ENCODE measurements around the gene SLIT1.

SLIT1 gene

DNA sequence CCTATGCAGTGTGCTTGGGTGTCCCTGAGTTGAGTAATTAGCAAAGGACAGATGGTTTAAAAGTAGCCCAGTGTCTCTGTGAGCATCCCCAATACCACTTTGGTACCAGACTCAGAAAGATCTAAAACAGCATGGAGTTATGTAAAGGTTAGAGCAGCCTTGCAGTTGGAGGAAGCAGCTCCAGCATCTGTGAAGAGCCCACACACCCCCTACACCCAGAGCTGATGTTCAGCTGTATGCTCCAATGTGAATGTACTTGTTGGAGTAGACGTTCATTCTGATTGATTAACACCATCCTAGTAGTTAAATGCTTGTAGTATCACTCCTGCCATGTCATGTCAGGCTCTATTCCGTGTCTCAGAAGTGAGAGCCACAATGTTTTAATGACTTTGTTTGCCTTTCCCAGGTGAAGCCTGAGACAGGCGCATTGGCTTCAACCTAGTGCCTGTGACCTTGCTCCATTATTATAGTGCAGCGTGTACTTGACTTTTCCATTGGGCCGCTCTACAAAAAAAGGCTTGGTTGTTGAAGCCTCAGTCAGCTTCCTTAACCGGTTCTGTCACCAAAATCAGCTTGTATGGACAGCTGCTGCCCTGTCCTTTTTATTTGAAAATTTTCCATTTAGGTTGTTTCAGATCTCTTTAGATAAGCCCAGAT, 199.4 kb downstream of the SLIT1 start:
- Histone ChIP-seq H3K27me3 (ENCODE audit: insufficient read depth, low read length) (no peaks in the 10 kb centered on the region), H3K4me3 (ENCODE audit: low read depth, low read length) (no peak overlapping the region), H3K4me1 (ENCODE audit: control insufficient read depth, insufficient read depth, low read length, unreplicated experiment) (peaks cover 8% of the 10 kb centered on the region), H3K79me2 (ENCODE audit: control insufficient read depth, insufficient read depth, low read length, unreplicated experiment) (no peaks in the 10 kb centered on the region), H2AFZ (ENCODE audit: low read length, unreplicated experiment) (no peak overlapping the region), H3K36me3 (ENCODE audit: insufficient read depth, low read length) (peaks cover 8% of the 10 kb centered on the region), H3K27ac (ENCODE audit: low read depth, low read length) (no peak overlapping the region)

DNA sequence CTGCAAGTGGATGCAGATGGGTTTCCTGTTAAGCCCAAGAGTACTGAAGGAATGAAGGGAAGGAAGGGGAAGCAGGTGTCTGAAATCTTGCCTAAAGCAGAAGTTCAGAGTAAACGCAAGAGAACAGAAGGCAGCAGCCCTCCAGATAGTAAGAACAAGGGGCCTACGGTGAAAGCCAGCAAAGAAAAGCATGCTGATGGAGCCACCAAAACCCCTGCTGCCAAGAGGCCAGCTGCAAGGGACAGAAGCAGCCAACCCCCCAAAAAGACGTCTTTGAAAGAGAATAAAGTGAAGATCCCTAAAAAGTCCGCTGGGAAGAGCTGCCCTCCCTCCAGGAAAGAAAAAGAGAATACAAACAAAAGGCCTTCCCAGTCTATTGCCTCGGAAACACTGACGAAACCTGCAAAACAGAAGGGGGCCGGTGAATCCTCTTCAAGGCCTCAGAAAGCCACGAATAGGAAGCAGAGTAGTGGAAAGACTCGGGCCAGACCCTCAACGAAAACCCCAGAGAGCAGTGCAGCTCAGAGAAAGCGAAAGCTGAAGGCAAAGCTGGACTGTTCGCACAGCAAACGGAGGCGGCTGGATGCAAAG, 201.1 kb downstream of the SLIT1 start:
- no peaks in the 10 kb centered on the region for H3K27me3 ChIP-seq (ENCODE audit: insufficient read depth, low read length)
- H3K79me2 ChIP-seq (ENCODE audit: control insufficient read depth, insufficient read depth, low read length, unreplicated experiment), result no peaks in the 10 kb centered on the region
- H3K27ac ChIP-seq (ENCODE audit: low read depth, low read length), result no peak overlapping the region
- no peaks in the 10 kb centered on the region for H3K4me1 ChIP-seq (ENCODE audit: control insufficient read depth, insufficient read depth, low read length, unreplicated experiment)
- H3K36me3 ChIP-seq (ENCODE audit: insufficient read depth, low read length), result peaks cover 15% of the 10 kb centered on the region
- peak overlapping the region; percentile 40 for H3K4me3 ChIP-seq (ENCODE audit: low read depth, low read length)
- H2AFZ ChIP-seq (ENCODE audit: low read length, unreplicated experiment), result no peak overlapping the region

DNA sequence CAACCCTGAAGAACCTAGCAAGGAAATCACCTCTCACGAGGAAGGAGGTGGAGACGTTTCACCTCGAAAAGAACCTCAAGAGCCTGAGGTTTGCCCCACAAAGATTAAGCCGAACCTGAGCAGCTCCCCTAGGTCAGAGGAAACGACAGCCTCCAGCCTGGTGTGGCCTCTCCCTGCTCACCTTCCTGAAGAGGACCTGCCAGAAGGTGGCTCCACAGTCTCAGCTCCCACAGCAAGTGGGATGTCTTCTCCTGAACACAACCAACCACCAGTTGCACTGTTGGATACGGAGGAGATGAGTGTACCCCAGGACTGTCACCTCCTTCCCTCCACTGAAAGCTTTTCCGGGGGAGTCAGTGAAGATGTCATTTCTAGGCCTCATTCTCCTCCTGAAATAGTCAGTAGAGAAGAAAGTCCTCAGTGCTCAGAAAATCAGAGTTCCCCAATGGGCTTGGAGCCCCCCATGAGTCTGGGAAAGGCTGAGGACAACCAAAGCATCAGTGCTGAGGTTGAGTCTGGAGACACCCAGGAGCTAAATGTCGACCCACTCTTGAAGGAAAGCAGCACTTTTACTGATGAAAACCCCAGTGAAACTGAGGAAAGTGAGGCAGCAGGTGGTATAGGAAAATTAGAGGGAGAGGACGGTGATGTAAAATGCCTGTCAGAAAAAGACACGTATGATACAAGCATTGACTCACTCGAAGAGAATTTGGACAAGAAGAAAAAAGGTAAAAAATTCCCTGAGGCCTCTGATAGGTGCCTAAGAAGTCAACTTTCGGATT, 203.4 kb downstream of the SLIT1 start:
- Histone ChIP-seq H3K4me1 (ENCODE audit: control insufficient read depth, insufficient read depth, low read length, unreplicated experiment) (no peaks in the 10 kb centered on the region), H3K27me3 (ENCODE audit: insufficient read depth, low read length) (no peaks in the 10 kb centered on the region), H2AFZ (ENCODE audit: low read length, unreplicated experiment) (no peak overlapping the region), H3K36me3 (ENCODE audit: insufficient read depth, low read length) (peaks cover 15% of the 10 kb centered on the region), H3K27ac (ENCODE audit: low read depth, low read length) (no peak overlapping the region), H3K79me2 (ENCODE audit: control insufficient read depth, insufficient read depth, low read length, unreplicated experiment) (no peaks in the 10 kb centered on the region), H3K4me3 (ENCODE audit: low read depth, low read length) (no peak overlapping the region)

DNA sequence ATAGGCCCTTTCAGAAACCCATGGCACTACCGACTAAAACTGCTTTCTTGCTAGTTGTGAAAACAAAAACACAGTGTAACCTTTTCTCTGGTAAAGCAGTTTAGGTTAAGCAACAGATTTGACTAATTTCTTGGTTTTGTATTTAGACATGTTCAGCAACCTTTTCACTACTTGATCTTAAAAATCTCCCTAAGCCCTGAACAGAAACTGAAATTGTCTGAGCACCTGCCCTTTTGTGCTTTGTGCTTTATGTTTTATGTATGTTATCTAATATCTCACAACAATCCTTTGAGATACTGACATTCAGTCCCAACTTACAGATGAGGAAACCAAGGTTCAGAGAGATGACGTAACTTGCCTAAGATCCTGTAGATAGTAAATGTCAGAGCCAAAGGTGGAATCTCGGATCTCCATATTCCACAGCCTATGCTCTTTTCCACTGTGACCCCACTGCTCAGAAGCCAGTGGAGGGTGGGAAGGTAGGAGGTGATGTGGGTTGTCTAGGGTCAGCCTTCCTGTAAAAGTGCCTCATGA, 207.1 kb downstream of the SLIT1 start:
- no peaks in the 10 kb centered on the region for H3K79me2 ChIP-seq (ENCODE audit: control insufficient read depth, insufficient read depth, low read length, unreplicated experiment)

DNA sequence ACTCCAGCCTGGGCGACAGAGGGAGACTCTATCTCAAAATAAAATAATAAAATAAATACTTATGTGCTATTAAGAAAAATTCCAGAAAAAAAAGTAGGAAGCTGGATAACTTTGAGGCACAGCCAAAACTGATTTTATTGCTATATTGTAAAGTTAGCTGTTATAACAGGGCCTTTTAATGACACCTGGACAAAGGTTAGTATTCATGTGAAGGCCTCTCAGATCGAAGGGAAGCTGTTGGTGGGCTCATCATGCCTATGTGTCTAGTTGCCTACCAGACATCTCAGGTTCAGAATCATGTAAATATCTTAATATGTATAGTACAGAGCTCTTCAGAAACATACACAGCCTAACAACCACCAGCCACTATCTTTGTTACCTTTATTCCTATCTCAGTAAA, 210.6 kb downstream of the SLIT1 start:
- H3K27ac ChIP-seq (ENCODE audit: low read depth, low read length), result no peak overlapping the region
- H3K4me1 ChIP-seq (ENCODE audit: control insufficient read depth, insufficient read depth, low read length, unreplicated experiment), result no peaks in the 10 kb centered on the region
- H3K4me3 ChIP-seq (ENCODE audit: low read depth, low read length), result no peak overlapping the region
- no peaks in the 10 kb centered on the region for H3K27me3 ChIP-seq (ENCODE audit: insufficient read depth, low read length)
- H2AFZ ChIP-seq (ENCODE audit: low read length, unreplicated experiment), result no peak overlapping the region
- no peaks in the 10 kb centered on the region for H3K36me3 ChIP-seq (ENCODE audit: insufficient read depth, low read length)
- no peaks in the 10 kb centered on the region for H3K79me2 ChIP-seq (ENCODE audit: control insufficient read depth, insufficient read depth, low read length, unreplicated experiment)

More for the DNA sequence above, 207.1 kb downstream of the SLIT1 start:
- Histone ChIP-seq H3K27me3 (ENCODE audit: insufficient read depth, low read length) (no peaks in the 10 kb centered on the region), H3K4me3 (ENCODE audit: low read depth, low read length) (no peak overlapping the region), H3K27ac (ENCODE audit: low read depth, low read length) (no peak overlapping the region), H3K4me1 (ENCODE audit: control insufficient read depth, insufficient read depth, low read length, unreplicated experiment) (no peaks in the 10 kb centered on the region), H2AFZ (ENCODE audit: low read length, unreplicated experiment) (no peak overlapping the region), H3K36me3 (ENCODE audit: insufficient read depth, low read length) (peaks cover 15% of the 10 kb centered on the region)

DNA sequence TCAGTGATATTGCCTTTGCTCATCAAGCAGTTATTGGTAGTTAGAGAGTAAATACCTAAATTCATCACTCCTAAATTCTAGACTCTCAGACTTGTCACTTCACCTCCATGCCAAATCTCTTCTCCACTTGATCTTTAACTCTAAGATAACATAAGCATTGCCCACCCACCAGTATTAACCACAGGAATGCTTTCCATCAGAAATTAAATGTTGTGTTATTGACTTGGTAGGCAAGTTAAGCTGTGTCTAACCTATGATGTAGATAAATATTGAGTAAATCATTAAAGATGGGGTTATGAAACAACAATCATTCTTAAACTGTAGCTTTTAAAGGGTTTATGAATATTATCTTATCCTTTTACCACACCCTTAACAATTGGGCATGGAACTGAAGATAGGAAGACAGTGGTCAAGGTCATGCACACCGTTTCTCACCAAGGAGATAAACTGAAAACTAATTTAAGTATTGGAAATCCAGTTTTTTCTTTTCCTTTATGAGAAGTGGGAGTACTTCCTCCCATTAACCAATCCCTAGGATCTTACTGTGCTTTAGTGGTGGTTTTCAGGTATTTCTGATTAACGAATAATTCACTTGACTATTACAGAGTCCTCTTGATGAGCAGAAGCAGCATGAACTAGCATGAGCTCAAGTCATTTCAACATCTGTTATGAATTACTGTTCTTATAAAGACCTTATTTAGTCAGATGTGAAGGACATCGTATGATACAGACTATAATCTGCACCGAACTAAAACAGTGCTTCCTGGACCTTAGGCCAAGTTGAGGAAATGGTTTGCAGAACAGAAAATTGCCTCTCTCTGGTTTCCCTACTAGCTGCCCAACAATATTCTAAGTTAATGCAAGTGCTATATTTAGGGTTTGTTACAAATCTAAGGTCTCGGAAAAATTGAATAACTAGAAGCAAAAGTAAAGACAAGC, 211.7 kb downstream of the SLIT1 start:
- H3K4me1 ChIP-seq (ENCODE audit: control insufficient read depth, insufficient read depth, low read length, unreplicated experiment), result no peaks in the 10 kb centered on the region
- H3K27me3 ChIP-seq (ENCODE audit: insufficient read depth, low read length), result no peaks in the 10 kb centered on the region
- H3K79me2 ChIP-seq (ENCODE audit: control insufficient read depth, insufficient read depth, low read length, unreplicated experiment), result no peaks in the 10 kb centered on the region
- no peaks in the 10 kb centered on the region for H3K36me3 ChIP-seq (ENCODE audit: insufficient read depth, low read length)
- H2AFZ ChIP-seq (ENCODE audit: low read length, unreplicated experiment), result no peak overlapping the region
- no peak overlapping the region for H3K4me3 ChIP-seq (ENCODE audit: low read depth, low read length)
- H3K27ac ChIP-seq (ENCODE audit: low read depth, low read length), result no peak overlapping the region

DNA sequence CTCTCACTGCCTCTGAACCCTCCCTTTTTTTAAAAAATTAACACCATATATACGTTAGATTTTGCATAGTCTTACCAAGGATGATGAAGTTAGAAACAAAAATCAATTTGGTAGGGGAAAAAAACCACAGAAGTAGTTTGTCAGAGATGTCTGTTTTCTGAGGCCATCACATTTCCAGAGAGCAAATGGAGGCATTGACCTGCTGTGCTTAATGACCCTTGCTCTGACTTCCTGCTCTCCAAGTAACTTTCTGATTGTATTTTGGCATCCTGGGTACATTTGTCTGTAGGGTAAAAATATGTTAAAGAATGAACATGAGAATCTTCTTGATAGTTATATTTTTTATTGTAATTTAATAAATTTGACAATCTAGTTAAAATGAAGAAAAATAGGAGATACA, 213.5 kb downstream of the SLIT1 start:
- no peak overlapping the region for H3K27ac ChIP-seq (ENCODE audit: low read depth, low read length)
- no peak overlapping the region for H3K4me3 ChIP-seq (ENCODE audit: low read depth, low read length)
- no peaks in the 10 kb centered on the region for H3K27me3 ChIP-seq (ENCODE audit: insufficient read depth, low read length)
- H3K79me2 ChIP-seq (ENCODE audit: control insufficient read depth, insufficient read depth, low read length, unreplicated experiment), result no peaks in the 10 kb centered on the region
- no peak overlapping the region for H2AFZ ChIP-seq (ENCODE audit: low read length, unreplicated experiment)
- H3K4me1 ChIP-seq (ENCODE audit: control insufficient read depth, insufficient read depth, low read length, unreplicated experiment), result peaks cover 7% of the 10 kb centered on the region
- no peaks in the 10 kb centered on the region for H3K36me3 ChIP-seq (ENCODE audit: insufficient read depth, low read length)

DNA sequence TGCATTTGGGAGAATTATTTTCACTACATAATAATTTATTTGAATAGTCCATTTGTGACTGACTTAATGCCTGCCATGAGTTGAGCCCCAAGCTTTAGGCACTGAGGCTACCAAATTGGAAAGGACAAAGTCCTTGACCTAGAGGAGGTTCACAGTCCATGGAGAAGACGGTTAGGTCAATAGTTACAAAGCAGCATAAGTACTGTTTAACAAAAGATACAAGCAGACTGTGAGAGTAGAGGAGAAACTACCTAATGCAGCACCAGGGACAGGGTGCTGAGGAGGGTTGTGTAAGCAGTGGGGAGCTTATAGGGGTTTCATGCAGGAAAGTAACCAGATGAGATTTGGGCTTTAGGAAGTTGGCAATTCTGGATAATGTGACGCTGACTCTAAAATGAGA, 214.4 kb downstream of the SLIT1 start:
- H3K4me1 ChIP-seq (ENCODE audit: control insufficient read depth, insufficient read depth, low read length, unreplicated experiment), result peaks cover 8% of the 10 kb centered on the region
- no peaks in the 10 kb centered on the region for H3K36me3 ChIP-seq (ENCODE audit: insufficient read depth, low read length)
- no peak overlapping the region for H2AFZ ChIP-seq (ENCODE audit: low read length, unreplicated experiment)
- no peak overlapping the region for H3K27ac ChIP-seq (ENCODE audit: low read depth, low read length)
- no peaks in the 10 kb centered on the region for H3K79me2 ChIP-seq (ENCODE audit: control insufficient read depth, insufficient read depth, low read length, unreplicated experiment)
- no peak overlapping the region for H3K4me3 ChIP-seq (ENCODE audit: low read depth, low read length)
- no peaks in the 10 kb centered on the region for H3K27me3 ChIP-seq (ENCODE audit: insufficient read depth, low read length)

DNA sequence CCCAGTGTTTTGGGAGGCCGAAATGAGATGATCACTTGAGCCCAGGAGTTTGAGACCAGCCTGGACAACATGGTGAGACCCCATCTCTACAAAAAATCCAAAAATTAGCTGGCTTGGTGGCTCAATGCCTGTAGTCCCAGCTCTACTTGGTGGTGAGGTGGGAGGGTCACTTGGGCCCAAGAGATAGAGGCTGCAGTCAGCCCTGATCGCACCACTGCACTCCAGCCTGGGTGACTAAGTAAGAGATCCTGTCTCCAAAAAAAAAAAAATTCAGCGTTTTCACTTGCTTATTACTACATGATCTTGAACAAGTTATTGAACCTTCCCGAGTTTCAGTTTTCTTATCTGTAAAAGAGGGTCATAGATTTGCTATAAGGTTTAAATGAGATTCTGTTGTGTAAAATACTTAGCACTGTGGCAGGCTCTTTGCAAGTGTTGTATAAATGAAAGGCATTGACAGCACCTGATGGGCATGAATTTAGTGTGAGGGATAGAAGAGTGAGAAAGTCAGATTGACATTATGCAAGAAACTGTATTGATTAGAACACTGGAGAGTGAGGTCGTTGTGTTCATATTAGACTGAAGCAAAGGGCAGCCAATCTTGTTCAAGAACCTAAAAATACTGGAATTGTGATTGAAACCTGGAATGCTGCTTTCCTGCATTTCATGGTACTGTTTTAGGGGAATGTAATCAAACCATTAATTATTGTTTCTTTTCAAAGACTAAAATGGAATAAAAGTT, 216.9 kb downstream of the SLIT1 start:
- Histone ChIP-seq H3K4me1 (ENCODE audit: control insufficient read depth, insufficient read depth, low read length, unreplicated experiment) (peaks cover 8% of the 10 kb centered on the region), H3K27me3 (ENCODE audit: insufficient read depth, low read length) (no peaks in the 10 kb centered on the region), H2AFZ (ENCODE audit: low read length, unreplicated experiment) (no peak overlapping the region), H3K36me3 (ENCODE audit: insufficient read depth, low read length) (no peaks in the 10 kb centered on the region), H3K79me2 (ENCODE audit: control insufficient read depth, insufficient read depth, low read length, unreplicated experiment) (no peaks in the 10 kb centered on the region), H3K27ac (ENCODE audit: low read depth, low read length) (no peak overlapping the region), H3K4me3 (ENCODE audit: low read depth, low read length) (no peak overlapping the region)

Measured in ACC112 (cell line).